Retinal pigment epithelial cell (primary cell): ENCODE measurements around the gene NOTCH4.

Source experiments
- DNase-seq: peaks from one replicate; pipeline ENCODE4 v3.0.0-alpha.2; 2010; ENCODE audit warnings: low read depth
- H3K4me3 ChIP-seq: 2 replicates; pipeline ENCODE4 v1.5.1; 2011; ENCODE audit warnings: mild to moderate bottlenecking, low read length, control low read depth, moderate library complexity
- TF ChIP-seq, protein P1 (sequence below): conservative IDR thresholded peaks from 2 replicates; pipeline ENCODE4 v1.5.1; 2011; ENCODE audit warnings: low read depth, low read length, control low read depth, inconsistent platforms

NOTCH4 gene

DNA sequence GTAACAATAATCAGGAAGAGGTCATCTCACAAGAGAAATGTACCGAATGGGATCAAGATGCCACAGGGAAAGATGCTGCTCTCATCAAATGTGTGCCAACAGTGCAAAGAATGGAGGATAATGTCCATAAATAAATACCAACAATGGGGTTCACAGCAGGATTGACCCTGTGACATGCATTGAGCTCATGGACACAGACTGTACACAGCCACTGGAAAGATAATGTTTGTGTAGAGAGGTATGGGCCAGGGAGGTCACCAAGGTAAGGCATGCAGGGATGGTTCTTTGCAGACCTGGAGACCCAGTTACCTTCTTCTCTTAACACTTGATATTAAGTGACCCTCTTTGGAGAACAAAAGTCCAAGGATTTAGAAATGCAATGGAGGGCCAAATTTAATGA, 49.5 kb downstream of the NOTCH4 start:
- H3K4me3 ChIP-seq = no peak overlapping the region
- no peak for DNase-seq
- TF ChIP-seq, protein P1, sequence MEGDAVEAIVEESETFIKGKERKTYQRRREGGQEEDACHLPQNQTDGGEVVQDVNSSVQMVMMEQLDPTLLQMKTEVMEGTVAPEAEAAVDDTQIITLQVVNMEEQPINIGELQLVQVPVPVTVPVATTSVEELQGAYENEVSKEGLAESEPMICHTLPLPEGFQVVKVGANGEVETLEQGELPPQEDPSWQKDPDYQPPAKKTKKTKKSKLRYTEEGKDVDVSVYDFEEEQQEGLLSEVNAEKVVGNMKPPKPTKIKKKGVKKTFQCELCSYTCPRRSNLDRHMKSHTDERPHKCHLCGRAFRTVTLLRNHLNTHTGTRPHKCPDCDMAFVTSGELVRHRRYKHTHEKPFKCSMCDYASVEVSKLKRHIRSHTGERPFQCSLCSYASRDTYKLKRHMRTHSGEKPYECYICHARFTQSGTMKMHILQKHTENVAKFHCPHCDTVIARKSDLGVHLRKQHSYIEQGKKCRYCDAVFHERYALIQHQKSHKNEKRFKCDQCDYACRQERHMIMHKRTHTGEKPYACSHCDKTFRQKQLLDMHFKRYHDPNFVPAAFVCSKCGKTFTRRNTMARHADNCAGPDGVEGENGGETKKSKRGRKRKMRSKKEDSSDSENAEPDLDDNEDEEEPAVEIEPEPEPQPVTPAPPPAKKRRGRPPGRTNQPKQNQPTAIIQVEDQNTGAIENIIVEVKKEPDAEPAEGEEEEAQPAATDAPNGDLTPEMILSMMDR = no peak

GRCh38 chr6:32173051-32173727, 50.7 kb downstream of the NOTCH4 start:
- no peak for DNase-seq
- TF ChIP-seq, protein P1 = no peak
- no peak overlapping the region for H3K4me3 ChIP-seq

- DNase-seq = no peak
- no peak overlapping the region for H3K4me3 ChIP-seq
- TF ChIP-seq, protein P1 = no peak
Observed at GRCh38 chr6:32171234-32171633, 52.6 kb downstream of the NOTCH4 start.

DNA sequence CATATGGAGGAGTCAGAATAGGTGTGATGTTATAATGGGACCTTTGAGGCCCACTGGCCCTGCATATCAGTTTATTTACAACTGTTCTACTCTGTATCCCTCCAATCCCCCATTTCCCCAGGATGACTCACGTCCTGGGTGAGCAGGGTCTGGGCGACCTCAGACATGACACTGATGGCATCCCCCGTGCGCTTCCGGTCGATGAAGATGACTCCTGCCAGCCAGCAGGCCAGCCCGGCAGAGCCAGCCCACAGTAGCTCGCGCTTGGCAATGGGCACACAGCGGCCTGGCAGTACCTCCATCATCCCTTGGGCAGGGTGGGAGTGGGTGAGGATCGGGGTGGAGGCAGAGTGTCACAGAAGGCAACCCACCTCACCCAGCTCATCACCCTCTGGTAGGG, 53.6 kb downstream of the NOTCH4 start:
- no peak for DNase-seq
- H3K4me3 ChIP-seq = no peak overlapping the region
- TF ChIP-seq, protein P1 = no peak

- H3K4me3 ChIP-seq = no peak overlapping the region
- TF ChIP-seq, protein P1 = no peak
- no peak for DNase-seq
Observed at GRCh38 chr6:32168807-32169591, 54.9 kb downstream of the NOTCH4 start.

DNA sequence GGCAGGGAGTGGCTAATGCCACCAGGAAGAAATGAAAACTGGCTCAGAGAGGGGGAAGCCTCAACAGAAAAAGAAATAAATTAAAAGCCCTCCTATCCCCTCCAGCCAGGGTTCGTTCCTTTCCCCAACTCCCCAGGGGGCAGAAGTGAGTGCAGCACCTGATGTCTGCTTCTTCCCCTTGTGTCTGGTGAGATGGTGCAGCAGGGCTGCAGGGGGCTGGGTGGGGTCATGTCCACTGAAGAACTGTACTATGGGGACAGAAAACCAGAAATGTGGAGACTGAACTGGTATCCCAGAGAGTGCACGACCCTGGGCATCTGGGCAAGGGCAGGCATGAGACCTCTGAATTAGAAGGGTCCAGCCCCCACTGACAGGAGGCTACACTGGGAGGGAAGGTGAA, 55.5 kb downstream of the NOTCH4 start:
- no peak for DNase-seq

More for the DNA sequence above, 55.5 kb downstream of the NOTCH4 start:
- H3K4me3 ChIP-seq = no peak overlapping the region
- TF ChIP-seq, protein P1 = no peak
